ENCODE measurements around the gene PKNOX1.
"Not testable (repeated sequence)": the region's sequence is repeated elsewhere in the genome, so short reads cannot be mapped to it uniquely, and the experiment has no call there.

Gene PKNOX1

DNA sequence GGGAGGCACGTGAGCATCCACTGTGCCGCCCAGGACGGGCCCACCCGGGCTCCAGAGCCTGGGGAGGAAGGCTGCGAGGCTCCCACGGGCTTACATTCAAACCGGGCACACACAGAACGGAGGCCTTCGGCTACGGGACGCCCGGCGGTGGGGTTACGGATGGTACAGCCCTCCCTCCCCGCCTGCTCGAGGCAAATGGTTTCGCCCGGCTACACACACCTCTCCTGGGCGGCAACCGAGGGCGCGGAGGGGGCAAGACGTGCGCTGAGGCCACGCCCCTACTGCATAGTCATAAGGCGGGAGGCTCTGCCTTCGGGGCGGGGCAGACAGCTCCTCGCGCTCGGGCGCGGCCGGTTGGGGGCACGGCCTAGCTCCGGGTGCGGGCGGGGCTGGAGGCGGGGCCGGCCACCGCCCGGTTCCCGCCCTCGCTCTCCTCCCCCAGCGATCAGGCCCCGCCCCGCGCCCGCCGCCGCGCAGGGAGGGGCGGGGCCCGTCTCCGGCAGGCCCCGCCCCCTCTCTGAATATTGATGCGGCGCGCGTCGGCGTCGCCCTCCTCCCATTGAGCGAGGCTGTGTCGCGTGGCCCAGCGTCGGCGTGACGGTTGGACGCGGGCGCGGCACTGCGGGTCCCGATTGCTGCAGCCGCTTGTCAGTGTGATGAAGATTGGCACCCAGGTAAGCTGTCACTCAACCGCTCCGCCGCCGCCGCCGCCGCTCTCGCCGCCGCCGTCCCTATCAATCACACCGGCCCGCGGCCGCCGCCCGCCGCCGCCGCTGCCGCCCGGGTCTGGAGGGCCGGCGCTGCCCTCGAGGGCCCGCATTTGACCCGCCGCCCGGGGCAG lies at the start of gene PKNOX1:
TSS of gene PKNOX1 (plus strand) at position 572 of the 841 bp plus-strand sequence. CDS start 29,820 bp downstream, outside the sequence.
- TF ChIP-seq ARNTL (CRISPR knock-in tag; IDR thresholded peaks at IDR 0.05; ENCODE audit: borderline replicate concordance, low read depth) (no peak), ZNF70 (CRISPR knock-in tag; IDR thresholded peaks at IDR 0.05) (no peak), OSR1 (CRISPR knock-in tag; IDR thresholded peaks at IDR 0.05) (no peak), ZNF8 (CRISPR knock-in tag; IDR thresholded peaks at IDR 0.05) (no peak)
- TF ChIP-seq, protein P1, sequence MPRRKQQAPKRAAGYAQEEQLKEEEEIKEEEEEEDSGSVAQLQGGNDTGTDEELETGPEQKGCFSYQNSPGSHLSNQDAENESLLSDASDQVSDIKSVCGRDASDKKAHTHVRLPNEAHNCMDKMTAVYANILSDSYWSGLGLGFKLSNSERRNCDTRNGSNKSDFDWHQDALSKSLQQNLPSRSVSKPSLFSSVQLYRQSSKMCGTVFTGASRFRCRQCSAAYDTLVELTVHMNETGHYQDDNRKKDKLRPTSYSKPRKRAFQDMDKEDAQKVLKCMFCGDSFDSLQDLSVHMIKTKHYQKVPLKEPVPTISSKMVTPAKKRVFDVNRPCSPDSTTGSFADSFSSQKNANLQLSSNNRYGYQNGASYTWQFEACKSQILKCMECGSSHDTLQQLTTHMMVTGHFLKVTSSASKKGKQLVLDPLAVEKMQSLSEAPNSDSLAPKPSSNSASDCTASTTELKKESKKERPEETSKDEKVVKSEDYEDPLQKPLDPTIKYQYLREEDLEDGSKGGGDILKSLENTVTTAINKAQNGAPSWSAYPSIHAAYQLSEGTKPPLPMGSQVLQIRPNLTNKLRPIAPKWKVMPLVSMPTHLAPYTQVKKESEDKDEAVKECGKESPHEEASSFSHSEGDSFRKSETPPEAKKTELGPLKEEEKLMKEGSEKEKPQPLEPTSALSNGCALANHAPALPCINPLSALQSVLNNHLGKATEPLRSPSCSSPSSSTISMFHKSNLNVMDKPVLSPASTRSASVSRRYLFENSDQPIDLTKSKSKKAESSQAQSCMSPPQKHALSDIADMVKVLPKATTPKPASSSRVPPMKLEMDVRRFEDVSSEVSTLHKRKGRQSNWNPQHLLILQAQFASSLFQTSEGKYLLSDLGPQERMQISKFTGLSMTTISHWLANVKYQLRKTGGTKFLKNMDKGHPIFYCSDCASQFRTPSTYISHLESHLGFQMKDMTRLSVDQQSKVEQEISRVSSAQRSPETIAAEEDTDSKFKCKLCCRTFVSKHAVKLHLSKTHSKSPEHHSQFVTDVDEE (CRISPR knock-in tag; IDR thresholded peaks at IDR 0.05) = peak; percentile 90
- TF ChIP-seq, protein P2, sequence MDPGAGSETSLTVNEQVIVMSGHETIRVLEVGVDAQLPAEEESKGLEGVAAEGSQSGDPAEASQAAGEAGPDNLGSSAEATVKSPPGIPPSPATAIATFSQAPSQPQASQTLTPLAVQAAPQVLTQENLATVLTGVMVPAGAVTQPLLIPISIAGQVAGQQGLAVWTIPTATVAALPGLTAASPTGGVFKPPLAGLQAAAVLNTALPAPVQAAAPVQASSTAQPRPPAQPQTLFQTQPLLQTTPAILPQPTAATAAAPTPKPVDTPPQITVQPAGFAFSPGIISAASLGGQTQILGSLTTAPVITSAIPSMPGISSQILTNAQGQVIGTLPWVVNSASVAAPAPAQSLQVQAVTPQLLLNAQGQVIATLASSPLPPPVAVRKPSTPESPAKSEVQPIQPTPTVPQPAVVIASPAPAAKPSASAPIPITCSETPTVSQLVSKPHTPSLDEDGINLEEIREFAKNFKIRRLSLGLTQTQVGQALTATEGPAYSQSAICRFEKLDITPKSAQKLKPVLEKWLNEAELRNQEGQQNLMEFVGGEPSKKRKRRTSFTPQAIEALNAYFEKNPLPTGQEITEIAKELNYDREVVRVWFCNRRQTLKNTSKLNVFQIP (CRISPR knock-in tag; IDR thresholded peaks at IDR 0.05; ENCODE audit: borderline replicate concordance, low read depth) = no peak
- ATAC-seq = peak; percentile 96

- no peak for TF ChIP-seq ZNF70 (CRISPR knock-in tag; IDR thresholded peaks at IDR 0.05)
- TF ChIP-seq BACH2 (CRISPR knock-in tag; IDR thresholded peaks at IDR 0.05; ENCODE audit: borderline replicate concordance) = no peak
- no peak for TF ChIP-seq ZFP3 (CRISPR knock-in tag; IDR thresholded peaks at IDR 0.05)
- TF ChIP-seq RARB (CRISPR knock-in tag; IDR thresholded peaks at IDR 0.05) = no peak
- no peak for TF ChIP-seq TOX (CRISPR knock-in tag; IDR thresholded peaks at IDR 0.05; ENCODE audit: borderline replicate concordance)
- TF ChIP-seq, protein P3, sequence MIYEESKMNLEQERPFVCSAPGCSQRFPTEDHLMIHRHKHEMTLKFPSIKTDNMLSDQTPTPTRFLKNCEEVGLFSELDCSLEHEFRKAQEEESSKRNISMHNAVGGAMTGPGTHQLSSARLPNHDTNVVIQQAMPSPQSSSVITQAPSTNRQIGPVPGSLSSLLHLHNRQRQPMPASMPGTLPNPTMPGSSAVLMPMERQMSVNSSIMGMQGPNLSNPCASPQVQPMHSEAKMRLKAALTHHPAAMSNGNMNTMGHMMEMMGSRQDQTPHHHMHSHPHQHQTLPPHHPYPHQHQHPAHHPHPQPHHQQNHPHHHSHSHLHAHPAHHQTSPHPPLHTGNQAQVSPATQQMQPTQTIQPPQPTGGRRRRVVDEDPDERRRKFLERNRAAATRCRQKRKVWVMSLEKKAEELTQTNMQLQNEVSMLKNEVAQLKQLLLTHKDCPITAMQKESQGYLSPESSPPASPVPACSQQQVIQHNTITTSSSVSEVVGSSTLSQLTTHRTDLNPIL (CRISPR knock-in tag; IDR thresholded peaks at IDR 0.05; ENCODE audit: low read depth) = no peak
- TF ChIP-seq OSR1 (CRISPR knock-in tag; IDR thresholded peaks at IDR 0.05) = no peak
- TF ChIP-seq ARNTL (CRISPR knock-in tag; IDR thresholded peaks at IDR 0.05; ENCODE audit: borderline replicate concordance, low read depth) = no peak
- TF ChIP-seq GLIS3 (CRISPR knock-in tag; IDR thresholded peaks at IDR 0.05) = no peak
- ATAC-seq = no peak
Measured at GRCh38 chr21:42925114-42925926, 49.0 kb upstream of the PKNOX1 start, which contains the start of gene ERVH48-1. Gene ERVH48-1, minus strand, starts transcription at chr21:42925630. Its CDS starts 6,624 bp downstream, at chr21:42919006.

DNA sequence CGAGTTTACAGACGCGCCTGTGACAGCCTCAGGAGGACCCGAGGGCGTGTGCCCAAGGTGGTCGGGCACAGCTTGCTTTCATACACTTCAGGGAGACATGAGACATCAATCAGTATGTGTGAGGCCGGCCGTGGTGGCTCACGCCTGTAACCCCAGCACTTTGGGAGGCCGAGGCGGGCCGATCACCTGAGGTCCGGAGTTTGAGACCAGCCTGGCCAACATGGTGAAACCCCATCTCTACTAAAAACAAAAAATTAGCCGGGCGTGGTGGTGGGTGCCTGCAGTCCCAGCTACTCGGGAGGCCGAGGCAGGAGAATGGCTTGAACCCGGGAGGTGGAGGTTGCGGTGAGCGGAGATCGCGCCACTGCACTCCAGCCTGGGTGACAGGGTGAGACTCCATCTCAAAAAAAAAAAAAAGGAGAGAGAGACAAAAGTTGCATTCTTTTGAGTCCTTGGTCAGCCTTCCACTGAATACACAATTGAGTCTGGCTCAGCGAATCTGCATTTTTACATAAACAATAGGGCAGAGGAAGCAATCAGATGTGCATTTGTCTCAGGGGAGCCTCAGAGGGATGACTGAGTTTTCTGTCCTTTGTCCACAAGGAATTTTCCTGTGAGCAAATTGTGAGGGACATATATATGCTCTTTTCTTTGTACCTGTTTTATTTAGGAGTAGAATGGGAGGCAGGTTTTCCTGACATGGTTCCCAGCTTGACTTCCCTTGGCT lies 46.7 kb upstream of the PKNOX1 start:
- ATAC-seq = not testable (repeated sequence)

DNA sequence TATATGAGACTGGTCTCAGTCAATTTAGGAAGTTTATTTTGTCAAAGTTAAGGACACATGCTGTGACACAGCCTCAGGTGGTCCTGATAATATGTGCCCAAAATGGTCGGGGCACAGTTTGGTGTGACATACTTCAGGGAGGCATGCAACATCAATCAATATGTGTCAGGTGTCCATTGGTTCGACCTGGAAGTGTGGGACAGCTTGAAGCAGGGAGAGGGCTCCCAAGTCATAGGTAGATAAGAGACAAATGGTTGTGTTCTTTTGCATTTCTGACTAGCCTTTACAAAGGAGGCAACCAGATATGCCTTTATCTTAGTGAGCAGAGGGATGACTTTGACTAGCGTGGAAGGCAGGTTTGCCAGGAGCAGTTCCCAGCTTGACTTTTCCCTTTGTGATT lies 44.4 kb upstream of the PKNOX1 start:
- no peak for ATAC-seq
- TF ChIP-seq SNAI2 (CRISPR knock-in tag; IDR thresholded peaks at IDR 0.05) (no peak), CSDC2 (CRISPR knock-in tag; IDR thresholded peaks at IDR 0.05) (no peak), RARB (CRISPR knock-in tag; IDR thresholded peaks at IDR 0.05) (no peak), BACH2 (CRISPR knock-in tag; IDR thresholded peaks at IDR 0.05; ENCODE audit: borderline replicate concordance) (no peak), ZFP3 (CRISPR knock-in tag; IDR thresholded peaks at IDR 0.05) (no peak), ZNF8 (CRISPR knock-in tag; IDR thresholded peaks at IDR 0.05) (no peak), ZNF70 (CRISPR knock-in tag; IDR thresholded peaks at IDR 0.05) (no peak), TCF4 (CRISPR knock-in tag; IDR thresholded peaks at IDR 0.05; ENCODE audit: borderline replicate concordance) (no peak), ESRRG (CRISPR knock-in tag; IDR thresholded peaks at IDR 0.05) (no peak)
- TF ChIP-seq, protein P1 (CRISPR knock-in tag; IDR thresholded peaks at IDR 0.05) = no peak
- TF ChIP-seq, protein P4, sequence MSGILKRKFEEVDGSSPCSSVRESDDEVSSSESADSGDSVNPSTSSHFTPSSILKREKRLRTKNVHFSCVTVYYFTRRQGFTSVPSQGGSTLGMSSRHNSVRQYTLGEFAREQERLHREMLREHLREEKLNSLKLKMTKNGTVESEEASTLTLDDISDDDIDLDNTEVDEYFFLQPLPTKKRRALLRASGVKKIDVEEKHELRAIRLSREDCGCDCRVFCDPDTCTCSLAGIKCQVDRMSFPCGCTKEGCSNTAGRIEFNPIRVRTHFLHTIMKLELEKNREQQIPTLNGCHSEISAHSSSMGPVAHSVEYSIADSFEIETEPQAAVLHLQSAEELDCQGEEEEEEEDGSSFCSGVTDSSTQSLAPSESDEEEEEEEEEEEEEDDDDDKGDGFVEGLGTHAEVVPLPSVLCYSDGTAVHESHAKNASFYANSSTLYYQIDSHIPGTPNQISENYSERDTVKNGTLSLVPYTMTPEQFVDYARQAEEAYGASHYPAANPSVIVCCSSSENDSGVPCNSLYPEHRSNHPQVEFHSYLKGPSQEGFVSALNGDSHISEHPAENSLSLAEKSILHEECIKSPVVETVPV (CRISPR knock-in tag; IDR thresholded peaks at IDR 0.05) = no peak
- TF ChIP-seq, protein P2 (CRISPR knock-in tag; IDR thresholded peaks at IDR 0.05; ENCODE audit: borderline replicate concordance, low read depth) = no peak
- TF ChIP-seq, protein P3 (CRISPR knock-in tag; IDR thresholded peaks at IDR 0.05; ENCODE audit: low read depth) = no peak
